GM12873 (cell line): ENCODE results near the gene ZNF185.

Experiments used
- CTCF ChIP-seq: IDR thresholded peaks from 2 replicates; pipeline ENCODE4 v1.5.1; 2012; ENCODE audit warnings: low read depth, mild to moderate bottlenecking, moderate library complexity, low read length, control low read depth; ENCODE audit not compliant: insufficient read depth; ENCODE audit errors: missing control alignments

The ZNF185 gene

GRCh38 chrX:152869972-152870371, 27.9 kb upstream of the ZNF185 start:
- no peak for TF ChIP-seq CTCF

GRCh38 chrX:152871260-152871659, 26.6 kb upstream of the ZNF185 start:
- no peak for TF ChIP-seq CTCF

- TF ChIP-seq CTCF = no peak
Observed at GRCh38 chrX:152872522-152872921, 25.3 kb upstream of the ZNF185 start.

GRCh38 chrX:152873361-152873760, 24.5 kb upstream of the ZNF185 start:
- no peak for TF ChIP-seq CTCF

GRCh38 chrX:152876931-152877840, 20.7 kb upstream of the ZNF185 start:
- no peak for TF ChIP-seq CTCF

- TF ChIP-seq CTCF = no peak
Observed at GRCh38 chrX:152878976-152879755, 18.7 kb upstream of the ZNF185 start.

GRCh38 chrX:152881289-152881688, 16.6 kb upstream of the ZNF185 start:
- TF ChIP-seq CTCF = no peak
